Nephron (organoid): ENCODE measurements around the gene DISP3.

ENCODE experiments used
- H3K27ac Mint-ChIP-seq, 3 experiments: 2 replicates each; pipeline ENCODE4 v1.8.0; 2020; ENCODE audit warnings: mixed read lengths in 3 of 3, mild to moderate bottlenecking in 2 of 3, moderate library complexity in 1 of 3
- H3K27me3 Mint-ChIP-seq: 2 replicates; pipeline ENCODE4 v1.8.0; 2021; ENCODE audit warnings: low read depth, mild to moderate bottlenecking, moderate library complexity, mixed read lengths
- H3K36me3 Mint-ChIP-seq: 2 replicates; pipeline ENCODE4 v1.8.0; 2020; ENCODE audit warnings: low read depth, mixed read lengths
- H3K4me1 Mint-ChIP-seq: 2 replicates; pipeline ENCODE4 v1.8.0; 2020; ENCODE audit warnings: mixed read lengths
- H3K4me3 Mint-ChIP-seq, 3 experiments: 2 replicates each; pipeline ENCODE4 v1.8.0; 2020; ENCODE audit warnings: mild to moderate bottlenecking in 3 of 3, mixed read lengths in 3 of 3, moderate library complexity in 2 of 3
- H3K9me3 Mint-ChIP-seq: 2 replicates; pipeline ENCODE4 v1.8.0; 2020; ENCODE audit warnings: mixed read lengths
- CTCF ChIP-seq, 3 experiments: fragments of 200-600 bp; sonication (generic); IDR thresholded peaks; one replicate each; pipeline ENCODE4 v1.5.0; 2021; ENCODE audit warnings: antibody characterized with exemption in 3 of 3; ENCODE audit not compliant: unreplicated experiment in 3 of 3

The DISP3 gene

GRCh38 chr1:11560061-11560460 lies 81.1 kb downstream of the DISP3 start:
- H3K9me3 Mint-ChIP-seq, result peaks cover 3% of the 10 kb centered on the region
- no peaks in the 10 kb centered on the region for H3K4me1 Mint-ChIP-seq
- H3K4me3 Mint-ChIP-seq, result no peak overlapping the region
- no peak overlapping the region for H3K27ac Mint-ChIP-seq
- H3K36me3 Mint-ChIP-seq, result peaks cover 3% of the 10 kb centered on the region
- H3K27me3 Mint-ChIP-seq, result peaks cover 83% of the 10 kb centered on the region
- TF ChIP-seq CTCF (IDR thresholded peaks at IDR 0.05; ENCODE audit: unreplicated experiment in 3 of 3), result no peak

GRCh38 chr1:11561740-11562139 lies 82.8 kb downstream of the DISP3 start:
- no peak overlapping the region for H3K27ac Mint-ChIP-seq

GRCh38 chr1:11562664-11563063 lies 83.7 kb downstream of the DISP3 start:
- peaks cover 6% of the 10 kb centered on the region for H3K9me3 Mint-ChIP-seq
- H3K4me1 Mint-ChIP-seq, result no peaks in the 10 kb centered on the region
- peaks cover 3% of the 10 kb centered on the region for H3K36me3 Mint-ChIP-seq
- no peak for TF ChIP-seq CTCF (IDR thresholded peaks at IDR 0.05; ENCODE audit: unreplicated experiment in 3 of 3)
- no peak overlapping the region for H3K27ac Mint-ChIP-seq
- H3K27me3 Mint-ChIP-seq, result peaks cover 82% of the 10 kb centered on the region
- no peak overlapping the region for H3K4me3 Mint-ChIP-seq

More at GRCh38 chr1:11561740-11562139, 82.8 kb downstream of the DISP3 start:
- H3K9me3 Mint-ChIP-seq, result peaks cover 3% of the 10 kb centered on the region
- H3K4me1 Mint-ChIP-seq, result no peaks in the 10 kb centered on the region
- H3K36me3 Mint-ChIP-seq, result peaks cover 3% of the 10 kb centered on the region
- TF ChIP-seq CTCF (IDR thresholded peaks at IDR 0.05; ENCODE audit: unreplicated experiment in 3 of 3), result no peak
- peak overlapping the region in 1 of 3 experiments; percentile 12 for H3K4me3 Mint-ChIP-seq
- H3K27me3 Mint-ChIP-seq, result peaks cover 83% of the 10 kb centered on the region

- peaks cover 9% of the 10 kb centered on the region for H3K9me3 Mint-ChIP-seq
- H3K4me1 Mint-ChIP-seq, result no peaks in the 10 kb centered on the region
- peaks cover 3% of the 10 kb centered on the region for H3K36me3 Mint-ChIP-seq
- no peak overlapping the region for H3K4me3 Mint-ChIP-seq
- TF ChIP-seq CTCF (IDR thresholded peaks at IDR 0.05; ENCODE audit: unreplicated experiment in 3 of 3), result no peak
- H3K27ac Mint-ChIP-seq, result no peak overlapping the region
- peaks cover 72% of the 10 kb centered on the region for H3K27me3 Mint-ChIP-seq
These were observed 84.7 kb downstream of the DISP3 start for GRCh38 chr1:11563560-11564069.

GRCh38 chr1:11564237-11564636 lies 85.3 kb downstream of the DISP3 start:
- H3K4me3 Mint-ChIP-seq, result no peak overlapping the region
- H3K27ac Mint-ChIP-seq, result no peak overlapping the region
- H3K27me3 Mint-ChIP-seq, result peaks cover 72% of the 10 kb centered on the region
- H3K9me3 Mint-ChIP-seq, result peaks cover 9% of the 10 kb centered on the region
- no peak for TF ChIP-seq CTCF (IDR thresholded peaks at IDR 0.05; ENCODE audit: unreplicated experiment in 3 of 3)
- H3K36me3 Mint-ChIP-seq, result peaks cover 3% of the 10 kb centered on the region
- no peaks in the 10 kb centered on the region for H3K4me1 Mint-ChIP-seq

GRCh38 chr1:11566042-11566850 lies 87.3 kb downstream of the DISP3 start:
- H3K36me3 Mint-ChIP-seq, result peaks cover 3% of the 10 kb centered on the region
- no peak overlapping the region for H3K4me3 Mint-ChIP-seq
- H3K27me3 Mint-ChIP-seq, result peaks cover 65% of the 10 kb centered on the region
- no peak overlapping the region for H3K27ac Mint-ChIP-seq
- no peak for TF ChIP-seq CTCF (IDR thresholded peaks at IDR 0.05; ENCODE audit: unreplicated experiment in 3 of 3)
- no peaks in the 10 kb centered on the region for H3K4me1 Mint-ChIP-seq
- H3K9me3 Mint-ChIP-seq, result peaks cover 9% of the 10 kb centered on the region
